Activated CD8-positive, alpha-beta memory T cell treated with anti-CD3 and anti-CD28 coated beads for 24 hours (primary cell): ENCODE measurements around the gene SATL1.
"Not testable (repeated sequence)": the region's sequence is repeated elsewhere in the genome, so short reads cannot be mapped to it uniquely, and the experiment has no call there.

Experiments used
- DNase-seq: peaks from one replicate; pipeline ENCODE4 v3.0.0-alpha.2; 2020

The SATL1 gene

GRCh38 chrX:85243761-85244449 is at the start of gene SATL1, which contains the start of gene ZNF711:
TSS of gene SATL1 (minus strand) at chrX:85243779. CDS start at chrX:85108968, 134,811 bp downstream.
TSS of gene ZNF711 (plus strand) at chrX:85243991. CDS start at chrX:85247573, 3,582 bp downstream.
- DNase-seq = peak; percentile 56

- no peak for DNase-seq
Observed at GRCh38 chrX:85288992-85289723, 45.6 kb upstream of the SATL1 start.

- DNase-seq = not testable (repeated sequence)
Observed at GRCh38 chrX:85285286-85285685, 41.7 kb upstream of the SATL1 start.

GRCh38 chrX:85244450-85245211 is 1.1 kb upstream of the SATL1 start:
- DNase-seq = peak; percentile 54

- no peak for DNase-seq
Observed at GRCh38 chrX:85243155-85243554, 424 bp downstream of the SATL1 start.

GRCh38 chrX:85223359-85223758 is 20.2 kb downstream of the SATL1 start:
- no peak for DNase-seq

GRCh38 chrX:85221361-85221760 is 22.2 kb downstream of the SATL1 start:
- DNase-seq = no peak

- no peak for DNase-seq
Observed at GRCh38 chrX:85215946-85216345, 27.6 kb downstream of the SATL1 start.

- no peak for DNase-seq
Observed at GRCh38 chrX:85213792-85214530, 29.6 kb downstream of the SATL1 start.

- DNase-seq = no peak
Observed at GRCh38 chrX:85203461-85203970, 40.1 kb downstream of the SATL1 start.

GRCh38 chrX:85196319-85196718 is 47.3 kb downstream of the SATL1 start:
- DNase-seq = no peak

GRCh38 chrX:85159644-85160043 is 83.9 kb downstream of the SATL1 start:
- DNase-seq = no peak

GRCh38 chrX:85140964-85141363 is 102.6 kb downstream of the SATL1 start:
- no peak for DNase-seq

GRCh38 chrX:85139422-85139821 is 104.2 kb downstream of the SATL1 start:
- no peak for DNase-seq

- no peak for DNase-seq
Observed at GRCh38 chrX:85136409-85136808, 107.2 kb downstream of the SATL1 start.

- DNase-seq = no peak
Observed at GRCh38 chrX:85115252-85115651, 128.3 kb downstream of the SATL1 start.

GRCh38 chrX:85114776-85115175 is 128.8 kb downstream of the SATL1 start:
- no peak for DNase-seq

GRCh38 chrX:85114171-85114570 is 129.4 kb downstream of the SATL1 start:
- DNase-seq = no peak

- no peak for DNase-seq
Observed at GRCh38 chrX:85113746-85114145, 129.8 kb downstream of the SATL1 start.

- DNase-seq = no peak
Observed at GRCh38 chrX:85112293-85112692, 131.3 kb downstream of the SATL1 start.

GRCh38 chrX:85111347-85111746 is 132.2 kb downstream of the SATL1 start:
- DNase-seq = no peak

GRCh38 chrX:85109235-85109634 is 134.3 kb downstream of the SATL1 start:
- DNase-seq = no peak

GRCh38 chrX:85108165-85108564 is 135.4 kb downstream of the SATL1 start:
- DNase-seq = no peak
